HG03064 (cell line): ENCODE data around the gene RABGGTA.
A peak's percentile ranks its signal among the peaks of the same experiment; 100 is the strongest.

Source experiments
- ATAC-seq: cut with Tn5 transposase; IDR thresholded peaks from one replicate; pipeline ENCODE4 v1.9.1; 2021; ENCODE audit warnings: low read depth; ENCODE audit not compliant: unreplicated experiment

The RABGGTA gene

DNA sequence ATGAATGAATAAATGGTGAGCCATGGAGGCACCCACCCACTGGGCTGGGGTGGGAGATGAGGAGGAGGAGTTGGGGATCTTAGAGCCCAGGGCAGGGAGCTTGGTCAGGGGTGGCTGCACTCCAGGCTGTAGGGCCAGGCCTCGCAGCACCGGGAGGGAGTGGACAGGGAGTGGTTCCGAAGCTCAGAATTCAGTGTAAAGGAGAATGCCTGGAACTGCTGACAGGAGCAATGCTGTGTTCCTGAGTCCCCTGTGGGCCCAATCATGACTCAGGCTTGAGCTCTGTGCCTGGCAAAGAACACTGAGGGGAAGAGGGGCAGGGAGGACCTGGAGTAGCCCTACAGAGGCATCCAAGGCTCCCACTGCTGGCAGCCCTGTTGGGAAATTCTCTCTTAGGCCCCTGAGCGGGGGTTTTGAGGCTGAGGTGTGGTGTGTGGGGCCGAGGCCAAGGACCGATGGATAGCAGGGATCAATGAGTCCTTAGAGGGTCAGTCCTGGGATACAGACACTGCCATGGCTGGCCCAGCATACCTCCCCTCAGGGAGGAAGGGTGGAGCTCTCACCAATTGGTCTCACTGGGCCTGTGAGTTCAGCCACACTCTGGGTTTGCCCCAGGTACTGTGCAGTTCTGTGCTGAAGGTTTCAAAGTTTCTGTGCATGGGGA, 9.5 kb upstream of the RABGGTA start:
- no peak for ATAC-seq

- peak; percentile 72 for ATAC-seq
These were observed 8.1 kb upstream of the RABGGTA start for GRCh38 chr14:24279301-24280186.

DNA sequence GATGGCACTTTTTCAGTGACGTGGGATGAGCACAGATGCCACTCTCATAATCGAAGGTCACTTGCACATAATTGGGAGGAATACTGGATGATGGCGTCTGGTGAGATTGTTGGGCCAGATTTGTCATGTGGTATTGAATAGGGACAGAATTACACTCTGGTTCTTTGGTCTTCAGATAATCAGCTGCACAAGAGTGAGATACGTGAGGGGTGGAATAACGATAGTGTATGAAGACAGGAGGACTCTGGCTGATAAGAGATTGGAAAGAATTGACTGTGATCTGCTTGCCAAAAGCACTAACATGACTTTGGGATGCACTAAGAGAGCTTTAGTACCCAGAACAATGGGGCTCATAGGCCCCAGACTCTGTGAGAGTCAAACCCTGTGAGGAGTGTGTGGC, 7.0 kb upstream of the RABGGTA start:
- no peak for ATAC-seq

DNA sequence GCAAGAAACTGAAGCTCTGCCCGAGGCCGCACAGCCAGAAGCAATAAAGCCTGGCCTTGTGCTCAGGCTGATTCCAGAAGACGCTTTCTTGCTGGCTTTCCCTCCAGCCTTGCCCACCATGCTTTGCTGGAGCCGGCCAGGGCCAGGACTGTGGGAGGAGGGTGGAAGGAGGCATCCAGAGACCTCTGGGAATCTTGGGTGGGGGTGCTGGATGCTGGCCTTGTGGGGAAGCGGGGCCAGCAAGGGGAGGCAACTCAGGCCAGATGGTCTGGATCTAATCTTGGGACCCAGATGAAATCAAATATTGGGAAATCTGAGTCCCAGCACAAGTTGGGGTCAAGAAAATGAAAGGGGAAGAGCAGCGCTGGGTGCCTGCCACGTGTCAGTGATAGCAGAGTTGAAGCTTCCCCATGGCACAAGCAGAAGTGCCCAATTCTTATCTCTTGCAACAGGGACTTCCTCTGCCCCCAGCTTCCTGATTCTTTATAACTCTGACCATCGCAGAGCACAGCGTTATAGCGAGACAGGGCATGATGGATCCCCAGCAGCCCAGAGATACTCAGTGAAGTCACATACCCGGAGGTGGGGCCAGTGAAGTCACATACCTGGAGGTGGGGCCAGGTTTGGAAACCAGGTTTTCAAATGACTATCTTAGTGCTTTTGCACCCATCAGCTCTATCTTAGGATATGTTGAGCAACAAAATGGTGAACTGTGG, 6.4 kb upstream of the RABGGTA start:
- ATAC-seq = no peak

- no peak for ATAC-seq
These were observed 5.7 kb upstream of the RABGGTA start for GRCh38 chr14:24277071-24277470.

DNA sequence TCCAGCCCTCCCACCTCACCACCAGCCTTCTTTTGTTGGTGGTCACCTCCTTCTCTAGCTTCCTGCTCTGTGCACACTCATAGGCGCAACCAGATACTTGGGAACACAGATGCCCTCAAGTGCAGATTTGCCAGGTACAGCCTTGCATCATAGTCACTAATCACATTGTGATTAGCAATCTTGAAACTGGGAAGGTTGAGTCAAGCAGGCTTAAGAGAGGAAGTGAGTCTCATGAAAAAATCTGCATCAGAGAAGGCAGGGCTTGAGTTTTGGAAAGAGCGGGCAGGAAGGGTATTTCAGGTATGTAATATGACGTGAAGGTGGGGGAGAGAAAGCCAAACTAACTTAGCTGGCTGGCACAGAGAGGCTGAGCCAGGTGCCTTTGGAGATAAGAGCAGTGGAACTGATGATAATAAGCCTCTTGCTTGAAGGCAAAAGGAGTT, 2.7 kb upstream of the RABGGTA start:
- peak; percentile 38 for ATAC-seq

DNA sequence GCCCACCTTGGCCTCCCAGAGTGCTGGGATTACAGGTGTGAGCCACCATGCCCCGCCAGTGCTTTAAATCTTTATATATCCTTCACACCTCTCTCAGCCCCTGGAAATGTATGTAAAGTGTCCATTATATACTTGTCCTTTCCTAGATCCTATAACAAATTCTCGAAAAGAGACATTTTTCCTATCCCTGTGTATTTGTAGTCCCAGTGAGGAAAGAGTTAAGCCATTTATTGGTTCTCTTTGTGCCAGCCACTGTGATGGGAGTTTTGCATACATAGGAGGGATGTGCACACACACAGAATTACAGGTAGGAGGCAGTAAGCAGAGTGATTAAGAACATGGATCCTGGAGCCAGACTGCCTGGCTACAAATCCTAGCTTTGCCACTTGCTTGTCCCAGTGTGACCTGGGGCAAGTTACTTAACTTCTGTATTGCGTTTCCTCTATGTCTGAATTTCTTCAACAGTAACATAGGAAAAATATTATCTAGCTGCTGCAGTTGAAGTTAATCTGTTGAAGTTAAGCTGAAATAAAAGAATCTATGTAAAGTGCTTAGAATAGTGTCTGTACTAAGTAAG, 2.1 kb upstream of the RABGGTA start:
- ATAC-seq = no peak

GRCh38 chr14:24272467-24272866, 1.1 kb upstream of the RABGGTA start:
- no peak for ATAC-seq

- ATAC-seq = no peak
These were observed 452 bp upstream of the RABGGTA start for GRCh38 chr14:24271834-24272263.

GRCh38 chr14:24270537-24271133, 762 bp downstream of the RABGGTA start:
- no peak for ATAC-seq

DNA sequence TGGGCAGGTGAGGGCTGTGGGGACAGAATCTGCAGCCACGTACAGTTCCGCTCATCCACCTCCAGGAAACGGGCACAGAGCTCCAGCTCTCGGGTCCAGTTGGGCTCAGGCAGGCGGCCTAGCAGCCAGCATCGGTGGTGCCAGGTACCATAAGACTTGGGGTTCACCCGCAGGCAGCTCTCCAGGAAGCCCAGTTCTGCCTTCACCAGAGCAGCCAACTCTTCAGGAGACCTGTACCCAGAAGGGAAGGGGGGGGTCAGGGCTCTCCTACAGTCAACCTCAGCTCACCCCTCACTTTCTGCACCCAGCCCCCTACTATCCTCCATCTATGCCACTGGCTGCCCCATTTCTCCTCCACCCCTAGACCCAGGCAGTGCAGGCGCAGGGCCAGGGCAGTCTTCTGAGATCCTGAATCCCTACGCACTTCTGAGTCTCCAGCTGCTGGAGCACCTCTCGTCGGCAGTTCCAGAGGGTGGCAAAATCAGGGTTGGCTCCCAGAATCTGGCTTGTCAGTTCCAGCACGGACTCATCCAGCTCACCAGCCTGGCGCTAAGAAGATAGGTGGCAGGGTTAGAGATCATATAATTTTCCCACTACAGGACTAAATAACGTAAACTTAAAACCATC, 1.4 kb downstream of the RABGGTA start:
- ATAC-seq = no peak

- ATAC-seq = no peak
These were observed 2.0 kb downstream of the RABGGTA start for GRCh38 chr14:24269368-24269767.

GRCh38 chr14:24268225-24268624, 3.2 kb downstream of the RABGGTA start:
- ATAC-seq = no peak

- no peak for ATAC-seq
These were observed 3.9 kb downstream of the RABGGTA start for GRCh38 chr14:24267516-24267915.

- ATAC-seq = no peak
These were observed 4.8 kb downstream of the RABGGTA start for GRCh38 chr14:24266344-24267244.

- ATAC-seq = no peak
These were observed 7.1 kb downstream of the RABGGTA start for GRCh38 chr14:24264298-24264697.

GRCh38 chr14:24263848-24264247, 7.5 kb downstream of the RABGGTA start:
- ATAC-seq = no peak

GRCh38 chr14:24262821-24263733, 8.3 kb downstream of the RABGGTA start, which contains the start of gene TGM1:
Gene TGM1 (minus strand): TSS chr14:24263177. CDS start chr14:24262352, 825 bp downstream.
- ATAC-seq = no peak
